GM12874 (cell line): ENCODE data around the gene ACTN1.

ENCODE experiments used
- TF ChIP-seq, protein P1 (sequence below): IDR thresholded peaks from 2 replicates; pipeline ENCODE4 v1.5.1; 2011; ENCODE audit warnings: low read depth, mild to moderate bottlenecking, control low read depth, low read length, moderate library complexity; ENCODE audit not compliant: insufficient read depth

The ACTN1 gene

DNA sequence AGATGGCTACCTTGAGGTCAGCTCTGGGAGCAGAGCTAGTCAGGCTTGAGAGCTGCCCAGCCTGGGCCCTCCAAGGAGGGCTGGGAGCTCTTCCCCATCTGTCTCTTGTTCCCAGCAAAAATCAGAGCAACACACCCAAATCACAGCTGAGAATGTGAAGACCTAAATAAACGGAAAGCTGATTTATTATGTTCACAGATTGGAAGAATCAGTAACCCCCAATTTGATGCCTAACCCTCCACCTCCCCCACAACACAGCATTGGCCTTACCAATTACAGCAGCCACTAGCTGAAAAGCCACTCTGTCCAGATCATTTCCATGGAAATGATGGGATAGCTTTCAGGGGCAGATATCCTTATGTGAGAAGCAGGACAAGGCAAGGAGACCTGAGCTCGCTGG, 7.1 kb upstream of the ACTN1 start:
- TF ChIP-seq, protein P1, sequence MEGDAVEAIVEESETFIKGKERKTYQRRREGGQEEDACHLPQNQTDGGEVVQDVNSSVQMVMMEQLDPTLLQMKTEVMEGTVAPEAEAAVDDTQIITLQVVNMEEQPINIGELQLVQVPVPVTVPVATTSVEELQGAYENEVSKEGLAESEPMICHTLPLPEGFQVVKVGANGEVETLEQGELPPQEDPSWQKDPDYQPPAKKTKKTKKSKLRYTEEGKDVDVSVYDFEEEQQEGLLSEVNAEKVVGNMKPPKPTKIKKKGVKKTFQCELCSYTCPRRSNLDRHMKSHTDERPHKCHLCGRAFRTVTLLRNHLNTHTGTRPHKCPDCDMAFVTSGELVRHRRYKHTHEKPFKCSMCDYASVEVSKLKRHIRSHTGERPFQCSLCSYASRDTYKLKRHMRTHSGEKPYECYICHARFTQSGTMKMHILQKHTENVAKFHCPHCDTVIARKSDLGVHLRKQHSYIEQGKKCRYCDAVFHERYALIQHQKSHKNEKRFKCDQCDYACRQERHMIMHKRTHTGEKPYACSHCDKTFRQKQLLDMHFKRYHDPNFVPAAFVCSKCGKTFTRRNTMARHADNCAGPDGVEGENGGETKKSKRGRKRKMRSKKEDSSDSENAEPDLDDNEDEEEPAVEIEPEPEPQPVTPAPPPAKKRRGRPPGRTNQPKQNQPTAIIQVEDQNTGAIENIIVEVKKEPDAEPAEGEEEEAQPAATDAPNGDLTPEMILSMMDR = no peak

DNA sequence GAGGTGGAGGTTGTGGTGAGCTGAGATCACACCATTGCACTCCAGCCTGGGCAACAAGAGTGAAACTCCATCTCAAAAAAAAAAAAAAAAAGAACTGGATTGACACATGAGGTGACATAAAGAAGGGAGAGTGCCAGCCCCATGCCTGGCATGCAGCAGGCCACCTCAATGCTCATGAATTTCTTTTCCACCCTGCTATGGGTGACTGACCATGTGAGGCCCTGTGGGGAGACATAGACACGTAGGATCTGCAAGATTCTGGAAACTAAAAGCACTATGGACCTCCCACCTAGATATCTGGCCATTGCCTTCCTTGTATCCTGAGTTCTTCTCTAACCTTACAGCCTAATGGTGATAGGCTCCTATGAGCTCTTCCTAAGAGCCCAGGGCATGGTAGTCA, 5.6 kb upstream of the ACTN1 start:
- TF ChIP-seq, protein P1 = no peak

DNA sequence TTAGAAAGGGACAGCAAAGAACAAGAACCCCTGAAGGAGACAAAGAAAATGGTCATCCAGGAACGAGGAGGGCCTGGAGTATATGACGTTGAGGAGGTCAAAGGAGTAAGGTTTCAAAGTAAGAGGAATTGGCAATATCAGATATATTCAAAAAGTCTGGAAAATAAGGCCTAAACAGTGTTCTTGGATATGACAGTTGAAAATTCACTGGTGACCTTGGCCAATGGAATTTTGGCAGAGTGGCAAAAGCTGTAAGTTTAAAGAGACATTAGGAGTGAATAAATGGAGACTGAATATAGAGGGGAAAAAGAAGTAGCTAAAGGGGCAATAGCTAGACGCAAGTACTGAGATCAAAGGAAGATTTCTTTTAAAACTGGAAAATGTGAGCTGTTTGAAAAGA, 4.1 kb upstream of the ACTN1 start:
- TF ChIP-seq, protein P1 = no peak

DNA sequence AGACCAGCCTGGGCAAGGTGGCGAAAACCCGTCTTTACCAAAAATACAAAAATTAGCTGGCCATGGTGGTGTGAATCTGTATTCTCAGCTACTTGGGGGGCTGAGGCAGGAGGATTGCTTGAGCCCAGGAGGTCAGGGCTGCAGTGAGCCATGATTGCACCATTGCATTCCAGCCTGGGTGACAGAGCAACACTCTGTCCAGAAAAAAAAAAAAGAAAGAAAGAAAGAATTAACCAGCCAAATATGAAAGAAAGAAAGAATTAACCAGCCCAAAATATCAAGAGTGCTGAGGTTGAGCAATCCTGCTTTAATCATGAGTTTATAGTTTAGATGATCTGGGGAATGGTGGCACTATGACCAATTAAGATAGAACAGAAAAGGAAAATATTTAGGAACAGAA, 3.5 kb upstream of the ACTN1 start:
- TF ChIP-seq, protein P1 = no peak

DNA sequence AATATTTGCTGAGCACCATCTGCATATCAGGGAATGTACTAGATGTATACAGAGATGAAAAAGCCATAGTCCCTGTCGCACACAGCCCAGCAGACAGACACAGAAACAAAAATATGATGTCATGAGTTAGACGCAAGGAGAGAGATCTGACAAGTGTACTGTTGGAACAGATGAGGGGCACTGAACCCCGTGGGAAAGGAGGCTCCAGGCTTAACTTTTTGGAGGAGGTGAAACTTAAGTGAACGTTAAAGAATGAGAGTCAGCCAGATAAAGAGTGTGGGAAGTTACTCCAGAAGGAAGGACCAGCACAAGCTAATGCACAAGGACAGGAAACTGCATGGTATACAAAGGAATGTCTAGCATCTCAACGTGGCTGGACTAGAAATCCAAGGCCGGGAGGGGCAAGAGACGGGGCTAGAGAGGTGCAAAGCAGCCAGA, 2.5 kb upstream of the ACTN1 start:
- TF ChIP-seq, protein P1 = no peak

DNA sequence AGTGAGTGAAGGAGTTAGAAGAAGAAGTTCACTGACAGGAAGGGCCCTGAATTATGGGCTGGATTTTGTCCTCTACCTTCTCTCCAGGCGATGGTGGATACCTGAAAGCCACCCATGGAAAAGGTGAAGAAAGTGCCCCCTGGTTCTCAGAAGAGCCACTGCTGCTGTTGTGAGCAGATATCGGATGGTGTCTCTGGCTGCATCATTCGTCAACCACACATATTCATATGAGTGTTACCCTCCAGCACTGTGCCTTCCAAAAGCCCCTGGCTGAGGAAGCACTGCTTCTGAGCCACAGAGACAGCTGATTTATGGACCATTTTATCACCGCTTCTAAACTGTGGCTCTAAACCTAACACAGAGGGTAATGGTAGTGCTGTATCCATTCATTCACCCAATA, 2.0 kb upstream of the ACTN1 start:
- TF ChIP-seq, protein P1 = no peak

DNA sequence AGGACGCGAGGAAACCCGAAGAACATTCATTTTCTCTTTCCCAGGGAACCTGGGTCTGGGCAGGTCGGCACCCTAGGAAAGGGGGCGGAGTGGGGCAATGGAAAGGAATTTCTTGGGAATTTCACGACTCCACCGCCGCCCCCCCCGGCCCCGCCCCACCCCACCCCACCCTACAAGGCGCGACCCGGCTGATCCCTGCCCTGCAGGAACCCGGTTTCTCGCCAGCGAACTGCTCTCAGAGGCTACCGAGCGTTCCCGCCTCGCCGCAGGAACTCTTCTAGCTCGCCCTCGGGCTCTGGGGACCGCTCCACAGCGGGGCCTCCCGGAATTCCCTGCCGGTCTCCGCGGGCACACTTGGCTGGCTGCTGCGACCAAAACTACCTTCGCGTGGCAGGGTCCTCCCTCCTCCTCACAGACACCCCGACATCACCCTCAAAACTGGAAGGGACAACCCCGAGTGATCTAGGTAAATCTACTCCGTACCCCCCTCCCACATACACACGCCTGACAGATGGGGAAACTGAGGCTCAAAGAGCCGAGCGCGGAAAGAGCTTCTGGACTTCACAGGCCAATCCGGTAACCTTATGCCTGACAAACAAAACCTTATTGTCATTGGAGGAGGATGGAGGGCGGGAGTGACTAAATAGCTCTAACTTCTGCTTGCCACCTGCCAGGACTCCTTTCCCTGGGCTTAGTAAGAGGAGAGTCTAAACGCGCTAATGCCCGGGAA, 785 bp upstream of the ACTN1 start:
- TF ChIP-seq, protein P1 = no peak
